SK-N-SH treated with all-trans-retinoic acid at 6 μM for 48 hours (cell line): ENCODE data around the gene CDKL2.

Source experiments
- ARNTL ChIP-seq: fragments of 450-650 bp; formaldehyde crosslinking; IDR thresholded peaks from 2 replicates; pipeline ENCODE4 v1.5.0; 2020; ENCODE audit warnings: low read depth, mild to moderate bottlenecking, moderate library complexity, borderline replicate concordance
- BACH2 ChIP-seq: fragments of 250-450 bp; sonication (Bioruptor Pico); IDR thresholded peaks from 2 replicates; pipeline ENCODE4 v1.9.0; 2021; ENCODE audit warnings: mild to moderate bottlenecking, borderline replicate concordance
- ESRRG ChIP-seq: fragments of 250-450 bp; sonication (Bioruptor Pico); IDR thresholded peaks from 2 replicates; pipeline ENCODE4 v1.6.1; 2021; ENCODE audit warnings: mild to moderate bottlenecking
- GLIS3 ChIP-seq: fragments of 250-450 bp; sonication (Bioruptor Pico); IDR thresholded peaks from 2 replicates; pipeline ENCODE4 v1.5.0; 2020; ENCODE audit warnings: mild to moderate bottlenecking, moderate library complexity
- PATZ1 ChIP-seq: fragments of 250-450 bp; sonication (Bioruptor Pico); IDR thresholded peaks from 2 replicates; pipeline ENCODE4 v1.8.0; 2020; ENCODE audit warnings: mild to moderate bottlenecking, moderate library complexity, borderline replicate concordance
- RARB ChIP-seq: fragments of 250-450 bp; sonication (Bioruptor Pico); IDR thresholded peaks from 2 replicates; pipeline ENCODE4 v1.8.0; 2021; ENCODE audit warnings: mild to moderate bottlenecking, moderate library complexity
- TCF4 ChIP-seq: fragments of 250-450 bp; sonication (Bioruptor Pico); IDR thresholded peaks from 2 replicates; pipeline ENCODE4 v1.8.0; 2021; ENCODE audit warnings: mild to moderate bottlenecking, moderate library complexity, borderline replicate concordance
- TOX ChIP-seq: fragments of 250-450 bp; sonication (Bioruptor Pico); IDR thresholded peaks from 2 replicates; pipeline ENCODE4 v1.8.0; 2021; ENCODE audit warnings: mild to moderate bottlenecking, moderate library complexity, borderline replicate concordance
- ZFP3 ChIP-seq: fragments of 250-450 bp; sonication (Bioruptor Pico); IDR thresholded peaks from 2 replicates; pipeline ENCODE4 v1.5.0; 2020; ENCODE audit warnings: mild to moderate bottlenecking, moderate library complexity
- ZFP30 ChIP-seq: fragments of 450-650 bp; formaldehyde crosslinking; IDR thresholded peaks from 2 replicates; pipeline ENCODE4 v1.5.0; 2022; ENCODE audit warnings: mild to moderate bottlenecking, moderate library complexity
- ZNF565 ChIP-seq: fragments of 450-650 bp; formaldehyde crosslinking; conservative IDR thresholded peaks from 2 replicates; pipeline ENCODE4 v1.5.0; 2020; ENCODE audit warnings: low read depth, mild to moderate bottlenecking, moderate library complexity
- ZNF70 ChIP-seq: fragments of 450-650 bp; formaldehyde crosslinking; IDR thresholded peaks from 2 replicates; pipeline ENCODE4 v1.5.0; 2020; ENCODE audit warnings: mild to moderate bottlenecking, moderate library complexity
- TF ChIP-seq, protein P1 (sequence below): fragments of 250-450 bp; sonication (Bioruptor Pico); IDR thresholded peaks from 2 replicates; pipeline ENCODE4 v1.5.1; 2020; ENCODE audit warnings: low read depth, mild to moderate bottlenecking, moderate library complexity
- TF ChIP-seq, protein P2 (sequence below): fragments of 250-450 bp; sonication (Bioruptor Pico); IDR thresholded peaks from 2 replicates; pipeline ENCODE4 v1.8.0; 2021; ENCODE audit warnings: low read depth, mild to moderate bottlenecking, moderate library complexity, borderline replicate concordance

DNA sequence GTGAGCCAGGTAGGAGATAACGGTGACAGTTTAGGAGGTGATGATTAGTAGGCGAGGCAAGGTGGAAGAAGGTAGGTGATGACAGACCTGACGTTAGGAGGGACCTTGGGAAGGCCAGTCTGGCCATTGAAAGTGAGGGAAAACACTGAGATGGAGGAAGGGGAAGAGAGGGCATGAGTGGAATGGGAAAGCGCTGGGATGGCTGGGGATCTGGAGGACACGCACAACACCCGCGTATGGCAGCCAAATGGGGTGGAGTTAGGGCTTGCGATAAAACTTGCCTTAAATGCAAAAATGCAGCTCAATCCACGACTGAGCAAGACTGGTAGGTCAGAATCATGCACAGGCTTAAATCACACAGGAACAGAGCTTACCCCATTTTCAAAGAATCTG is 605 bp upstream of the CDKL2 start:
- TF ChIP-seq ZNF565 = no peak
- TF ChIP-seq, protein P1, sequence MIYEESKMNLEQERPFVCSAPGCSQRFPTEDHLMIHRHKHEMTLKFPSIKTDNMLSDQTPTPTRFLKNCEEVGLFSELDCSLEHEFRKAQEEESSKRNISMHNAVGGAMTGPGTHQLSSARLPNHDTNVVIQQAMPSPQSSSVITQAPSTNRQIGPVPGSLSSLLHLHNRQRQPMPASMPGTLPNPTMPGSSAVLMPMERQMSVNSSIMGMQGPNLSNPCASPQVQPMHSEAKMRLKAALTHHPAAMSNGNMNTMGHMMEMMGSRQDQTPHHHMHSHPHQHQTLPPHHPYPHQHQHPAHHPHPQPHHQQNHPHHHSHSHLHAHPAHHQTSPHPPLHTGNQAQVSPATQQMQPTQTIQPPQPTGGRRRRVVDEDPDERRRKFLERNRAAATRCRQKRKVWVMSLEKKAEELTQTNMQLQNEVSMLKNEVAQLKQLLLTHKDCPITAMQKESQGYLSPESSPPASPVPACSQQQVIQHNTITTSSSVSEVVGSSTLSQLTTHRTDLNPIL (CRISPR knock-in tag) = no peak
- TF ChIP-seq ZNF70 = no peak
- no peak for TF ChIP-seq ZFP30 (CRISPR knock-in tag)
- no peak for TF ChIP-seq BACH2 (CRISPR knock-in tag)
- TF ChIP-seq ZFP3 (CRISPR knock-in tag) = no peak
- no peak for TF ChIP-seq ARNTL (CRISPR knock-in tag)
- TF ChIP-seq RARB (CRISPR knock-in tag) = no peak
- TF ChIP-seq, protein P2, sequence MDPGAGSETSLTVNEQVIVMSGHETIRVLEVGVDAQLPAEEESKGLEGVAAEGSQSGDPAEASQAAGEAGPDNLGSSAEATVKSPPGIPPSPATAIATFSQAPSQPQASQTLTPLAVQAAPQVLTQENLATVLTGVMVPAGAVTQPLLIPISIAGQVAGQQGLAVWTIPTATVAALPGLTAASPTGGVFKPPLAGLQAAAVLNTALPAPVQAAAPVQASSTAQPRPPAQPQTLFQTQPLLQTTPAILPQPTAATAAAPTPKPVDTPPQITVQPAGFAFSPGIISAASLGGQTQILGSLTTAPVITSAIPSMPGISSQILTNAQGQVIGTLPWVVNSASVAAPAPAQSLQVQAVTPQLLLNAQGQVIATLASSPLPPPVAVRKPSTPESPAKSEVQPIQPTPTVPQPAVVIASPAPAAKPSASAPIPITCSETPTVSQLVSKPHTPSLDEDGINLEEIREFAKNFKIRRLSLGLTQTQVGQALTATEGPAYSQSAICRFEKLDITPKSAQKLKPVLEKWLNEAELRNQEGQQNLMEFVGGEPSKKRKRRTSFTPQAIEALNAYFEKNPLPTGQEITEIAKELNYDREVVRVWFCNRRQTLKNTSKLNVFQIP (CRISPR knock-in tag) = no peak
- no peak for TF ChIP-seq TOX (CRISPR knock-in tag)
- TF ChIP-seq PATZ1 (CRISPR knock-in tag) = no peak
- no peak for TF ChIP-seq ESRRG (CRISPR knock-in tag)
- no peak for TF ChIP-seq GLIS3
- no peak for TF ChIP-seq TCF4
